NB4 (cell line): Measurements from ENCODE around the gene PIK3R4.

Experiments used
- POLR2A ChIP-seq: IDR thresholded peaks from 2 replicates; pipeline ENCODE4 v1.6.1; 2011; ENCODE audit warnings: mild to moderate bottlenecking; ENCODE audit not compliant: insufficient read length; ENCODE audit errors: extremely low read depth
- TF ChIP-seq, protein P1 (sequence below): IDR thresholded peaks from one replicate; pipeline ENCODE4 v1.5.1; 2012; ENCODE audit warnings: low read depth, low read length

DNA sequence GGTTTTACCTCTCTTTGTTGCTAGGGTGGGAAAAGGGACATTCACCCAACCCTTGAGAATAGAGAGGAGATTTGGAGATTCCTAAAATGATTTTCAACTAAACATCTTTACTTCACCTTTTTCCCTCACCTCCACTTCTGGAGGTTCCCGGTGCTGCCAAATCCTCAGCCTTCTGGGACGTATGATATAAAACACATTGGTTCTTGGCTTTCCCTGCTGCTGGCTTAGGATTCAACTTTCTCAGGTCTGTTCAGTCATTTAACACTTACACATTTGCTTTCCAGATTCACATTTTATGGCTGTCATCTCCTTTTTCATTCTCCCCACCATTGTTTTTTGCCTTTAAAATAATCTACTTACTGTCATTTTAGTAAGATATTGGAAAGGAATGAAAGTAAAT lies 106.6 kb downstream of the PIK3R4 start:
- no peak for TF ChIP-seq POLR2A
- TF ChIP-seq, protein P1, sequence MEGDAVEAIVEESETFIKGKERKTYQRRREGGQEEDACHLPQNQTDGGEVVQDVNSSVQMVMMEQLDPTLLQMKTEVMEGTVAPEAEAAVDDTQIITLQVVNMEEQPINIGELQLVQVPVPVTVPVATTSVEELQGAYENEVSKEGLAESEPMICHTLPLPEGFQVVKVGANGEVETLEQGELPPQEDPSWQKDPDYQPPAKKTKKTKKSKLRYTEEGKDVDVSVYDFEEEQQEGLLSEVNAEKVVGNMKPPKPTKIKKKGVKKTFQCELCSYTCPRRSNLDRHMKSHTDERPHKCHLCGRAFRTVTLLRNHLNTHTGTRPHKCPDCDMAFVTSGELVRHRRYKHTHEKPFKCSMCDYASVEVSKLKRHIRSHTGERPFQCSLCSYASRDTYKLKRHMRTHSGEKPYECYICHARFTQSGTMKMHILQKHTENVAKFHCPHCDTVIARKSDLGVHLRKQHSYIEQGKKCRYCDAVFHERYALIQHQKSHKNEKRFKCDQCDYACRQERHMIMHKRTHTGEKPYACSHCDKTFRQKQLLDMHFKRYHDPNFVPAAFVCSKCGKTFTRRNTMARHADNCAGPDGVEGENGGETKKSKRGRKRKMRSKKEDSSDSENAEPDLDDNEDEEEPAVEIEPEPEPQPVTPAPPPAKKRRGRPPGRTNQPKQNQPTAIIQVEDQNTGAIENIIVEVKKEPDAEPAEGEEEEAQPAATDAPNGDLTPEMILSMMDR: no peak
